ENCODE measurements around the gene GPR153. TPM values are rescaled to one million over a fixed set of nuclear protein-coding genes. Genes with fewer than 3 reads are reported as not detected.

GPR153 gene
- total and polyA plus RNA-seq, 2 of the 8 experiments (the other 6 are each of a cell fraction or from before 2014, with no cell fraction given): 5.7 to 8.1 TPM

GRCh38 chr1:6266641-6267040 lies 5.7 kb upstream of the GPR153 start (continued):
- TF ChIP-seq CHD7 (IDR thresholded peaks at IDR 0.05; ENCODE audit: insufficient replicate concordance, low read length) (no peak), HDAC2 (IDR thresholded peaks at IDR 0.05; ENCODE audit: borderline replicate concordance in 1 of 2, low read depth in 2 of 2, low read length in 2 of 2) (no peak), TAF1 (IDR thresholded peaks at IDR 0.05; ENCODE audit: low read depth, low read length) (no peak), PHF8 (conservative IDR thresholded peaks at IDR 0.05; ENCODE audit: low read depth, low read length) (no peak), KDM4A (IDR thresholded peaks at IDR 0.05; ENCODE audit: low read depth, low read length, severe bottlenecking) (no peak), CTBP2 (IDR thresholded peaks at IDR 0.05; ENCODE audit: borderline replicate concordance, insufficient read depth, insufficient read length, low read length) (no peak), EZH2 (IDR thresholded peaks at IDR 0.05; ENCODE audit: low read depth, low read length, severe bottlenecking) (no peak)

Data from H1 (cell line).